Right lobe of liver (tissue), 4 donors: ENCODE results near the gene ELMOD3.

Source experiments
- POLR2A ChIP-seq: fragments of 450-650 bp; IDR thresholded peaks from one replicate; pipeline ENCODE4 v1.6.1; 2017; ENCODE audit warnings: antibody characterized with exemption, mild to moderate bottlenecking
- TF ChIP-seq, protein P1 (sequence below), 4 donors: fragments of 200-600 bp in 3 of 4; fragments of 450-650 bp in 1 of 4; IDR thresholded peaks; one replicate each; pipeline versions ENCODE4 v1.5.1 to v1.8.0; 2016 to 2022; ENCODE audit warnings: antibody characterized with exemption in 4 of 4, mild to moderate bottlenecking in 2 of 4
- donor health status: DM: no; HTN: no; CAD: no.
- donor health status: DM: no; HTN: no; CAD: no.
- donor health status: DM: no; HTN: yes; CAD: no.

DNA sequence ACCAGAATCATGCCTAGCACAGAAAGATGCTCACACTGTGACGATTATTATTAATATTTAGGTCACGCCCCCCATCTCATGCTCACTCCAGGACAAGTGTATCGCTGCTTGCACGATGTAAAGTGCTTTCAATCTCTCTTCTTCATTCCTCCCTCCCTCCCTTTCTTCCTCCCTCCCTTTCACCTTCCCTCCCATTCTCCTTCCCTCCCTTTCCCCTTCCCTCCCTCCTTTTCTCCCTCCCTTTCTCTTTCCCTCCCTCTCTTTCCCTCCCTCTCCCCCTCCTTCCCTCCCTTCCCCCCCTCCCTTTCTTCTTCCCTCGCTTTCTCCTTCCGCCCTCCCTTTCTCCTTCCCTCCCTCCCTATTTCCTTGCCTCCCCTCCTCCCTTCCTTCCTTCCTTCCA lies 46.4 kb upstream of the ELMOD3 start:
- TF ChIP-seq POLR2A, result no peak
- TF ChIP-seq, protein P1, sequence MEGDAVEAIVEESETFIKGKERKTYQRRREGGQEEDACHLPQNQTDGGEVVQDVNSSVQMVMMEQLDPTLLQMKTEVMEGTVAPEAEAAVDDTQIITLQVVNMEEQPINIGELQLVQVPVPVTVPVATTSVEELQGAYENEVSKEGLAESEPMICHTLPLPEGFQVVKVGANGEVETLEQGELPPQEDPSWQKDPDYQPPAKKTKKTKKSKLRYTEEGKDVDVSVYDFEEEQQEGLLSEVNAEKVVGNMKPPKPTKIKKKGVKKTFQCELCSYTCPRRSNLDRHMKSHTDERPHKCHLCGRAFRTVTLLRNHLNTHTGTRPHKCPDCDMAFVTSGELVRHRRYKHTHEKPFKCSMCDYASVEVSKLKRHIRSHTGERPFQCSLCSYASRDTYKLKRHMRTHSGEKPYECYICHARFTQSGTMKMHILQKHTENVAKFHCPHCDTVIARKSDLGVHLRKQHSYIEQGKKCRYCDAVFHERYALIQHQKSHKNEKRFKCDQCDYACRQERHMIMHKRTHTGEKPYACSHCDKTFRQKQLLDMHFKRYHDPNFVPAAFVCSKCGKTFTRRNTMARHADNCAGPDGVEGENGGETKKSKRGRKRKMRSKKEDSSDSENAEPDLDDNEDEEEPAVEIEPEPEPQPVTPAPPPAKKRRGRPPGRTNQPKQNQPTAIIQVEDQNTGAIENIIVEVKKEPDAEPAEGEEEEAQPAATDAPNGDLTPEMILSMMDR (IDR thresholded peaks at IDR 0.05), result no peak
